ENCODE measurements around the gene PKP1. TPM values are rescaled to one million over a fixed set of nuclear protein-coding genes. Genes with fewer than 3 reads are reported as not detected.

The PKP1 gene
- total and polyA plus RNA-seq, 2 experiments from 2014 or later: 0.19 to 0.83 TPM

- no peak for ATAC-seq
- no peak for DNase-seq (ENCODE audit: low spot score)
- peaks cover 8% of the 10 kb centered on the region; the same call in 1 of the 2 replicates for H3K4me1 ChIP-seq (ENCODE audit: insufficient read depth)
Observed at GRCh38 chr1:201282216-201282615, 1.1 kb upstream of the PKP1 start.

More at GRCh38 chr1:201282216-201282615, 1.1 kb upstream of the PKP1 start:
- Histone ChIP-seq H3K27ac (ENCODE audit: low read depth) (no peak overlapping the region), H3K4me3 (no peak overlapping the region), H3F3A (replicated peaks; ENCODE audit: low read depth) (no peaks in the 10 kb centered on the region), H3K36me3 (ENCODE audit: insufficient read depth) (no peaks in the 10 kb centered on the region), H3K79me2 (replicated peaks; ENCODE audit: insufficient read depth) (no peaks in the 10 kb centered on the region), H4K20me1 (replicated peaks; ENCODE audit: insufficient read depth) (no peaks in the 10 kb centered on the region), H3K4me2 (no peak overlapping the region), H3K9me2 (ENCODE audit: insufficient read depth) (no peaks in the 10 kb centered on the region), H2AFZ (no peak overlapping the region), H3K27me3 (ENCODE audit: insufficient read depth) (peaks cover 44% of the 10 kb centered on the region)
- TF ChIP-seq EZH2phosphoT487 (IDR thresholded peaks at IDR 0.05; ENCODE audit: unreplicated experiment): no peak
- no peak for TF ChIP-seq CTCF (conservative IDR thresholded peaks at IDR 0.05; ENCODE audit: low read depth in 2 of 2)
- no peak for TF ChIP-seq STAT1 (IDR thresholded peaks at IDR 0.05; ENCODE audit: unreplicated experiment)
- no peak for TF ChIP-seq ZNF462 (CRISPR knock-in tag; IDR thresholded peaks at IDR 0.05)
- TF ChIP-seq CREB1 (CRISPR knock-in tag; IDR thresholded peaks at IDR 0.05; ENCODE audit: low read depth): no peak
- no peak for TF ChIP-seq REST (IDR thresholded peaks at IDR 0.05; ENCODE audit: unreplicated experiment)
- no peak for TF ChIP-seq ETS1 (IDR thresholded peaks at IDR 0.05)
- no peak for TF ChIP-seq JUNB (IDR thresholded peaks at IDR 0.05; ENCODE audit: unreplicated experiment)
- TF ChIP-seq ZNF331 (CRISPR knock-in tag; IDR thresholded peaks at IDR 0.05; ENCODE audit: low read depth): no peak
- no peak for TF ChIP-seq POLR2AphosphoS5 (IDR thresholded peaks at IDR 0.05; ENCODE audit: low read depth)
- Mint-ChIP-seq H3K4me1 (peaks cover 13% of the 10 kb centered on the region), H3K27me3 (ENCODE audit: insufficient read depth, low read depth, poor library complexity) (peaks cover 15% of the 10 kb centered on the region), H3K36me3 (ENCODE audit: low read depth) (no peaks in the 10 kb centered on the region), H3K9me3 (no peaks in the 10 kb centered on the region), H3K4me3 (no peak overlapping the region), H3K27ac (no peak overlapping the region)
